ENCODE results near the gene CORO1A.
"Not testable (repeated sequence)": the region's sequence is repeated elsewhere in the genome, so short reads cannot be mapped to it uniquely, and the experiment has no call there.

Gene CORO1A

GRCh38 chr16:30173054-30173453 is 10.3 kb upstream of the CORO1A start:
- Histone ChIP-seq H3K36me3 (ENCODE audit: insufficient read depth, low read length) (no peaks in the 10 kb centered on the region; the same call in 1 of the 2 replicates), H3F3A (ENCODE audit: insufficient read depth, low read length) (no peaks in the 10 kb centered on the region), H2AFZ (ENCODE audit: low read length) (no peak overlapping the region), H3K4me1 (ENCODE audit: insufficient read depth, low read length, severe bottlenecking) (no peaks in the 10 kb centered on the region), H3K27me3 (ENCODE audit: insufficient read depth, low read length) (no peaks in the 10 kb centered on the region; the same call in 1 of the 2 replicates), H3K4me3 (ENCODE audit: low read depth, low read length, poor library complexity, severe bottlenecking) (no peak overlapping the region), H4K20me1 (ENCODE audit: insufficient read depth, low read length) (no peaks in the 10 kb centered on the region), H3K4me2 (ENCODE audit: low read length) (no peak overlapping the region), H3K9ac (ENCODE audit: low read length) (no peak overlapping the region), H3K79me2 (ENCODE audit: insufficient read depth, low read length) (no peaks in the 10 kb centered on the region), H3K9me3 (ENCODE audit: low read length) (no peaks in the 10 kb centered on the region), H3K27ac (ENCODE audit: low read depth, low read length, poor library complexity, severe bottlenecking) (no peak overlapping the region), H3K9me2 (ENCODE audit: low read depth, low read length) (no peaks in the 10 kb centered on the region)
- TF ChIP-seq EZH2 (IDR thresholded peaks at IDR 0.05; ENCODE audit: borderline replicate concordance, low read length) (no peak), CTCF (IDR thresholded peaks at IDR 0.05; ENCODE audit: low read length) (no peak)

DNA sequence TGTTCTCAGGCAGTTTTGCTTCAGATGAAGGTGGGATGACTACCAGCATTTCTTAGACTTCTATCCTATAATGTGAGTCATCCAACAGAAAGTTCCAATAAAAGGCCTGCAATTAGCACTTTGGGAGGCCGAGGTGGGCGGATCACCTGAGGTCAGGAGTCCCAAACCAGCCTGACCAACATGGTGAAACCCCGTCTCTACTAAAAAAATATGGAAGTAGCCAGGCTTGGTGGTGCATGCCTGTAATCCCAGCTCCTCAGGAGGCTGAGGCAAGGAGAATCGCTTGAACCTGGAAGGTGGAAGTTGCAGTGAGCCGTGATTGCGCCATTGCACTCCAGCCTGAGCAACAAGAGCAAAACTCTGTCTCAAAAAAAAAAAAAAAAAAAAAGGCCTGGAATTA is 6.5 kb upstream of the CORO1A start:
- not testable (repeated sequence) for H3F3A ChIP-seq (ENCODE audit: insufficient read depth, low read length); H3K9ac ChIP-seq (ENCODE audit: low read length); H3K9me3 ChIP-seq (ENCODE audit: low read length); H3K27me3 ChIP-seq (ENCODE audit: insufficient read depth, low read length); H3K36me3 ChIP-seq (ENCODE audit: insufficient read depth, low read length); H3K4me3 ChIP-seq (ENCODE audit: low read depth, low read length, poor library complexity, severe bottlenecking); H3K9me2 ChIP-seq (ENCODE audit: low read depth, low read length); H3K27ac ChIP-seq (ENCODE audit: low read depth, low read length, poor library complexity, severe bottlenecking); H2AFZ ChIP-seq (ENCODE audit: low read length); H3K4me2 ChIP-seq (ENCODE audit: low read length); H3K79me2 ChIP-seq (ENCODE audit: insufficient read depth, low read length); H3K4me1 ChIP-seq (ENCODE audit: insufficient read depth, low read length, severe bottlenecking); H4K20me1 ChIP-seq (ENCODE audit: insufficient read depth, low read length)

DNA sequence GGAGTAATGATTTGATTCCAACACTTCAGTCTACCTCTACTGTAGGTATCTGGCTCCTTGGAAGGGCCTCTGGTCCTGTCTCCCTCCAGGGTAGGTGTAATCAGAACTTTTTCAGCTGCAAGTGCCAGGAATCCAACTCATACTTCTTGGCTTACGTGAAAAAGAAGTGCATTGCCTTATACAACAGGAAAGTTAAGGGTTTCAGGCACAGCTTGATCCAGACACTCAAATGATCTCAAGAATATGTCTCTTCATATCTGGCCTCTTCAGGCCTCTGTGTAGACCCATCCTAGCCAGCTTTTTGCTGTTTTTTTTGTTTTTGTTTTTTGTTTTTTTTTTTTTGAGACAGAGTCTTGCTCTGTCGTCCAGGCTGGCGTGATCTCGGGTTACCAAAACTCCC is 4.2 kb upstream of the CORO1A start:
- Histone ChIP-seq H3K4me2 (ENCODE audit: low read length) (no peak overlapping the region), H3K9ac (ENCODE audit: low read length) (no peak overlapping the region), H3K9me3 (ENCODE audit: low read length) (no peaks in the 10 kb centered on the region), H3K79me2 (ENCODE audit: insufficient read depth, low read length) (no peaks in the 10 kb centered on the region), H3K4me3 (ENCODE audit: low read depth, low read length, poor library complexity, severe bottlenecking) (no peak overlapping the region), H3K27ac (ENCODE audit: low read depth, low read length, poor library complexity, severe bottlenecking) (no peak overlapping the region), H4K20me1 (ENCODE audit: insufficient read depth, low read length) (no peaks in the 10 kb centered on the region), H3K27me3 (ENCODE audit: insufficient read depth, low read length) (no peaks in the 10 kb centered on the region; the same call in 1 of the 2 replicates), H3K9me2 (ENCODE audit: low read depth, low read length) (no peaks in the 10 kb centered on the region), H3K4me1 (ENCODE audit: insufficient read depth, low read length, severe bottlenecking) (peaks cover 6% of the 10 kb centered on the region), H2AFZ (ENCODE audit: low read length) (no peak overlapping the region), H3K36me3 (ENCODE audit: insufficient read depth, low read length) (peaks cover 2% of the 10 kb centered on the region; the same call in 1 of the 2 replicates), H3F3A (ENCODE audit: insufficient read depth, low read length) (no peaks in the 10 kb centered on the region)
- TF ChIP-seq EZH2 (IDR thresholded peaks at IDR 0.05; ENCODE audit: borderline replicate concordance, low read length) (no peak), CTCF (IDR thresholded peaks at IDR 0.05; ENCODE audit: low read length) (no peak)

GRCh38 chr16:30179931-30180330 is 3.5 kb upstream of the CORO1A start:
- Histone ChIP-seq H3K27ac (ENCODE audit: low read depth, low read length, poor library complexity, severe bottlenecking) (no peak overlapping the region), H3K9me2 (ENCODE audit: low read depth, low read length) (no peaks in the 10 kb centered on the region), H3K4me3 (ENCODE audit: low read depth, low read length, poor library complexity, severe bottlenecking) (no peak overlapping the region), H3K79me2 (ENCODE audit: insufficient read depth, low read length) (no peaks in the 10 kb centered on the region), H3K4me2 (ENCODE audit: low read length) (no peak overlapping the region), H3K36me3 (ENCODE audit: insufficient read depth, low read length) (peaks cover 7% of the 10 kb centered on the region; the same call in 1 of the 2 replicates), H3K9ac (ENCODE audit: low read length) (no peak overlapping the region), H3F3A (ENCODE audit: insufficient read depth, low read length) (no peaks in the 10 kb centered on the region), H4K20me1 (ENCODE audit: insufficient read depth, low read length) (no peaks in the 10 kb centered on the region), H3K27me3 (ENCODE audit: insufficient read depth, low read length) (no peaks in the 10 kb centered on the region), H2AFZ (ENCODE audit: low read length) (no peak overlapping the region), H3K4me1 (ENCODE audit: insufficient read depth, low read length, severe bottlenecking) (peaks cover 11% of the 10 kb centered on the region), H3K9me3 (ENCODE audit: low read length) (no peaks in the 10 kb centered on the region)
- TF ChIP-seq EZH2 (IDR thresholded peaks at IDR 0.05; ENCODE audit: borderline replicate concordance, low read length) = no peak
- TF ChIP-seq CTCF (IDR thresholded peaks at IDR 0.05; ENCODE audit: low read length) = no peak
